ENCODE results near the gene IL16.

The IL16 gene

GRCh38 chr15:81242778-81243177 lies 46.1 kb downstream of the IL16 start:
- CTCF ChIA-PET, result no interaction called here
- no peak for DNase-seq (ENCODE audit: extremely low spot score)
- no peak for TF ChIP-seq SUZ12 (IDR thresholded peaks at IDR 0.05)
- no peak for TF ChIP-seq HDGF (IDR thresholded peaks at IDR 0.05; ENCODE audit: borderline replicate concordance)
- no peak for TF ChIP-seq CTBP1 (IDR thresholded peaks at IDR 0.05; ENCODE audit: borderline replicate concordance)
- no peak for TF ChIP-seq PKNOX1 (IDR thresholded peaks at IDR 0.05)
- no peak for TF ChIP-seq ELF4 (IDR thresholded peaks at IDR 0.05)
- TF ChIP-seq SP1 (IDR thresholded peaks at IDR 0.05), result no peak
- TF ChIP-seq NFRKB (IDR thresholded peaks at IDR 0.05), result no peak
- no peak for TF ChIP-seq FOXA1 (IDR thresholded peaks at IDR 0.05)
- no peak for TF ChIP-seq FOXM1 (IDR thresholded peaks at IDR 0.05; ENCODE audit: borderline replicate concordance)
- TF ChIP-seq LEF1 (IDR thresholded peaks at IDR 0.05; ENCODE audit: borderline replicate concordance), result no peak
- TF ChIP-seq FOXK2 (IDR thresholded peaks at IDR 0.05), result no peak
- no peak for TF ChIP-seq L3MBTL2 (conservative IDR thresholded peaks at IDR 0.05)
- POLR2A ChIA-PET, result no interaction called here

GRCh38 chr15:81244306-81244705 lies 47.6 kb downstream of the IL16 start:
- ChIA-PET POLR2A (no interaction called here), CTCF (interaction anchor here (0.5 kb wide), 1 partner anchor 267 kb away, joined by 3 read pairs; no protein-coding TSS in a partner anchor)
- DNase-seq (ENCODE audit: extremely low spot score), result no peak
- TF ChIP-seq TARDBP (IDR thresholded peaks at IDR 0.05), result no peak
- no peak for TF ChIP-seq SUZ12 (IDR thresholded peaks at IDR 0.05)
- no peak for TF ChIP-seq SP1 (IDR thresholded peaks at IDR 0.05)
- TF ChIP-seq CTBP1 (IDR thresholded peaks at IDR 0.05; ENCODE audit: borderline replicate concordance), result no peak
- TF ChIP-seq ELF4 (IDR thresholded peaks at IDR 0.05), result no peak
- no peak for TF ChIP-seq ZNF384 (IDR thresholded peaks at IDR 0.05)

GRCh38 chr15:81253846-81254245 lies 57.2 kb downstream of the IL16 start:
- ChIA-PET POLR2A (no interaction called here), CTCF (interaction anchor here (2.5 kb wide), 1 partner anchor 12 kb away, joined by 11 read pairs; no protein-coding TSS in a partner anchor)
- DNase-seq (ENCODE audit: extremely low spot score), result no peak
- TF ChIP-seq BHLHE40 (IDR thresholded peaks at IDR 0.05; ENCODE audit: borderline replicate concordance) (no peak), ELF4 (IDR thresholded peaks at IDR 0.05) (no peak), FOXK2 (IDR thresholded peaks at IDR 0.05) (no peak), HDGF (IDR thresholded peaks at IDR 0.05; ENCODE audit: borderline replicate concordance) (no peak), TARDBP (IDR thresholded peaks at IDR 0.05) (no peak), FOXA1 (IDR thresholded peaks at IDR 0.05) (no peak), L3MBTL2 (conservative IDR thresholded peaks at IDR 0.05) (no peak), FOXM1 (IDR thresholded peaks at IDR 0.05; ENCODE audit: borderline replicate concordance) (no peak), LEF1 (IDR thresholded peaks at IDR 0.05; ENCODE audit: borderline replicate concordance) (no peak), SUZ12 (IDR thresholded peaks at IDR 0.05) (no peak), CTBP1 (IDR thresholded peaks at IDR 0.05; ENCODE audit: borderline replicate concordance) (no peak), PKNOX1 (IDR thresholded peaks at IDR 0.05) (no peak), ARNT (IDR thresholded peaks at IDR 0.05) (no peak), ZNF384 (IDR thresholded peaks at IDR 0.05) (no peak)

- ChIA-PET POLR2A (no interaction called here), CTCF (interaction anchor here (1.0 to 2.5 kb wide), 2 partner anchors 12 to 146 kb away, joined by 4 to 11 read pairs; no protein-coding TSS in a partner anchor)
- no peak for TF ChIP-seq TARDBP (IDR thresholded peaks at IDR 0.05)
- TF ChIP-seq L3MBTL2 (conservative IDR thresholded peaks at IDR 0.05), result no peak
- TF ChIP-seq ZNF384 (IDR thresholded peaks at IDR 0.05), result no peak
- TF ChIP-seq BHLHE40 (IDR thresholded peaks at IDR 0.05; ENCODE audit: borderline replicate concordance), result no peak
- no peak for TF ChIP-seq FOXM1 (IDR thresholded peaks at IDR 0.05; ENCODE audit: borderline replicate concordance)
- TF ChIP-seq ARNT (IDR thresholded peaks at IDR 0.05), result no peak
- no peak for TF ChIP-seq LEF1 (IDR thresholded peaks at IDR 0.05; ENCODE audit: borderline replicate concordance)
- TF ChIP-seq NFRKB (IDR thresholded peaks at IDR 0.05), result no peak
- no peak for TF ChIP-seq FOXK2 (IDR thresholded peaks at IDR 0.05)
- no peak for TF ChIP-seq SUZ12 (IDR thresholded peaks at IDR 0.05)
- TF ChIP-seq SP1 (IDR thresholded peaks at IDR 0.05), result no peak
- no peak for TF ChIP-seq PKNOX1 (IDR thresholded peaks at IDR 0.05)
- no peak for TF ChIP-seq HDGF (IDR thresholded peaks at IDR 0.05; ENCODE audit: borderline replicate concordance)
- no peak for TF ChIP-seq CTBP1 (IDR thresholded peaks at IDR 0.05; ENCODE audit: borderline replicate concordance)
- TF ChIP-seq ELF4 (IDR thresholded peaks at IDR 0.05), result no peak
- TF ChIP-seq FOXA1 (IDR thresholded peaks at IDR 0.05), result no peak
- no peak for DNase-seq (ENCODE audit: extremely low spot score)
Observed at GRCh38 chr15:81254277-81254915, 57.7 kb downstream of the IL16 start.

- POLR2A ChIA-PET, result no interaction called here
- TF ChIP-seq SUZ12 (IDR thresholded peaks at IDR 0.05), result no peak
- TF ChIP-seq TARDBP (IDR thresholded peaks at IDR 0.05), result no peak
- TF ChIP-seq NFRKB (IDR thresholded peaks at IDR 0.05), result no peak
- no peak for TF ChIP-seq ARNT (IDR thresholded peaks at IDR 0.05)
- CTCF ChIA-PET, result interaction anchor here (1.0 to 2.5 kb wide), 3 partner anchors 11 to 149 kb away, joined by 3 to 11 read pairs (median 4); no protein-coding TSS in a partner anchor
- DNase-seq (ENCODE audit: extremely low spot score), result no peak
Observed at GRCh38 chr15:81254916-81255290, 58.2 kb downstream of the IL16 start.

GRCh38 chr15:81255315-81255957 lies 58.8 kb downstream of the IL16 start:
- CTCF ChIA-PET, result interaction anchor here (1.0 to 2.5 kb wide), 3 partner anchors 11 to 150 kb away, joined by 3 to 11 read pairs (median 4); no protein-coding TSS in a partner anchor
- DNase-seq (ENCODE audit: extremely low spot score), result no peak
- no peak for TF ChIP-seq FOXM1 (IDR thresholded peaks at IDR 0.05; ENCODE audit: borderline replicate concordance)
- TF ChIP-seq FOXA1 (IDR thresholded peaks at IDR 0.05), result no peak
- TF ChIP-seq ELF4 (IDR thresholded peaks at IDR 0.05), result no peak
- TF ChIP-seq ZNF384 (IDR thresholded peaks at IDR 0.05), result no peak
- TF ChIP-seq PKNOX1 (IDR thresholded peaks at IDR 0.05), result no peak
- no peak for TF ChIP-seq TARDBP (IDR thresholded peaks at IDR 0.05)
- TF ChIP-seq L3MBTL2 (conservative IDR thresholded peaks at IDR 0.05), result no peak
- TF ChIP-seq BHLHE40 (IDR thresholded peaks at IDR 0.05; ENCODE audit: borderline replicate concordance), result no peak
- no peak for TF ChIP-seq FOXK2 (IDR thresholded peaks at IDR 0.05)
- TF ChIP-seq LEF1 (IDR thresholded peaks at IDR 0.05; ENCODE audit: borderline replicate concordance), result no peak
- TF ChIP-seq CTBP1 (IDR thresholded peaks at IDR 0.05; ENCODE audit: borderline replicate concordance), result no peak
- no peak for TF ChIP-seq NFRKB (IDR thresholded peaks at IDR 0.05)
- TF ChIP-seq ARNT (IDR thresholded peaks at IDR 0.05), result no peak
- POLR2A ChIA-PET, result no interaction called here
